ENCODE measurements around the gene PCP2.
"Not testable (repeated sequence)": the region's sequence is repeated elsewhere in the genome, so short reads cannot be mapped to it uniquely, and the experiment has no call there.

PCP2 gene

GRCh38 chr19:7661744-7662538, 28.4 kb upstream of the PCP2 start:
- DNase-seq = no peak

- DNase-seq = no peak
Measured at GRCh38 chr19:7658219-7658686, 24.7 kb upstream of the PCP2 start.

DNA sequence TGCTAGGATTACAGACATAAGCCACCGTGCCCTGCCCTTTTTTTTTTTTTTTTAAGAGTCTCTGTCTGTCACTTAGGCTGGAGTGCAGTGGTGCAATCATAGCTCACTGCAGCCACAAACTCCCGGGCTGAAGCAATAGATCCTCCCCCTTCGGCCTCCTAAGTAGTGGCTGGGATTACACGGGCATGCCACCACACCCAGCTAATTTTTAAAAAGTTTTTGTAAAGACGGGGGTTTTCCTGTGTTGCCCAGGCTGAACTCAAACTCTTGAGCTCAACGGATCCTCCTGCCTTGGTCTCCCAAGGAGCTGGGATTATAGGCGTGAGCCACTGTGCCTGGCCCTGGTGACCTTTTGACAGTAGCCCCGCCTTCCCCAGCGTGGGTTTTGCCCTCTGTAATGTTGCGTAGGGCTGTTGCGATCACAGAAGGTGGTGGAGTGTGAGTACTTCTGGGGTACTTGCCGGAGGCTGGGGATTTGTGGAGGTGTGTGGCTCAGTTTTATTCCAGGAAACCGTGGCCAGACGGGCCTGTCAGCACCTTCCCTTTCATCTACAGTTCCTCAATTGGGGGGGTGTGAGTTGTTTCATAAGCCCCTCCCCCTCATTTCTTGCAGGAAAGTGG, 23.7 kb upstream of the PCP2 start:
- no peak for DNase-seq

- DNase-seq = no peak
Measured at GRCh38 chr19:7655581-7655980, 22.1 kb upstream of the PCP2 start.

DNA sequence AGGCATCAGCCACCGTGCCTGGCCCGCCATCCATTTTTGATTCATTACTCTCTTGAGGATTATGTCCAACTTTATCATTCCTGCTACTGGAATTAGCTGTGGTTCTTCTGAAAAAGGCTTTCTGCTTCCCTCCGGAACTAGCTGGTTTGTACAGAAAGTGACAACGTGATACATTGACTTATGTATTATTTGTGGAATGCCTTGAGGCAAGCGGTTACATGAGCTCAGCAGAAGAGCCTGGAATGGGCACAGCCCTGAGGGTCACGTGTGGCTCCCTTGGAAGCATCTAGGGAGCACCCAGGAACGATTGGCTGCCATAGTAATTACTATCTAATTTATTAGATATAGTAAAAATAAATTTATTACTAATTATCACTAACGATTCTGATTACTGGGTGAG, 20.9 kb upstream of the PCP2 start:
- no peak for DNase-seq

- DNase-seq = peak; percentile 68
Measured at GRCh38 chr19:7652061-7652641, 18.6 kb upstream of the PCP2 start.

- no peak for DNase-seq
Measured at GRCh38 chr19:7650148-7650547, 16.6 kb upstream of the PCP2 start.

DNA sequence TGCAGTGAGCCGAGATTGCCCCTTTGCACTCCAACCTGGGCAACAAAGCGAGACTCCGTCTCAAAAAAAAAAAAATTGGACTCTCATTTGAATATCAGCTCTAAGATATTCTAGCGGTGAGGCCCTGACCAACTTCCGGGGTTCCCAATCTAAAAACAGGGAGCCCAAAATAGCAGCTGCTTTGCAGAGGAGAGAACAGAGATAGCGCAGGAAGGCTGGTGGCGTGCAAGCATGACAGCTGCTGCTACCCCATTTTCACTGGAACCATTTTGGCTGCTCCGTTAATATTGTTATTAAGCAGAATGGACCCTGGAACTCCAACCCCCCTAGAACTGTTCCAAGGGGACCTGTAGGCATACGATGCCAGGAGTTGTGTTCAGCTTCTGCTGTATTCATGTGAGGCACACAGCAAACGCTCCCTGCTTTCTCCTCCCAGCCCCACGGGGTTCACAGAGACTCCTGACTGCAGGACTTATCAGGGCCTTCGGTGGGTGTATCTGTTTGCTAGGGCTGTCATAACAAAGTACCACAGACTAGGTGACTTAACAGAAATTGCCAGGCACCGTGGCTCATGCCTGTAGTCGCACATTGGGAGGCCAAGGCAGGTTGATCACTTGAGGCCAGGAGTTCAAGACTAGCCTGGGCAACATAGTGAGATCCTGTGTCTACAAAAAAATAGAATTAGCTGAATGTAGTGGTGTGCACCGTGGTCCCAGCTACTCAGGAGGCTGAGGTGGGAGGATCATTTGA, 14.9 kb upstream of the PCP2 start:
- no peak for DNase-seq

- DNase-seq = no peak
Measured at GRCh38 chr19:7647156-7647555, 13.6 kb upstream of the PCP2 start.

DNA sequence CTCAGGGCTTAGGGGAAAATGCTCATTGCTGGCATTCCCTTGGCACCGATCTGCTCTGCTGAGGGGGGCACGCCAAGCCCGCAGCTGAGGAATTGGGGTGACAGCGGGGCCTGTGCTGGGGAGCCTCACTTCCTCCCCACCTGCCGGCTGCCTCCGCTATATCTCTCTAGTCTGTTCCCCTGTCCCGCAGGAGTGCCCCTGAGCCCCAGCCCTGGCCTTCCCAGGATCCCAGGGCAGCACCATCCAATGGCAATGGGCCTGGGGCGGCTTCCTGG, 12.8 kb upstream of the PCP2 start:
- DNase-seq = no peak

DNA sequence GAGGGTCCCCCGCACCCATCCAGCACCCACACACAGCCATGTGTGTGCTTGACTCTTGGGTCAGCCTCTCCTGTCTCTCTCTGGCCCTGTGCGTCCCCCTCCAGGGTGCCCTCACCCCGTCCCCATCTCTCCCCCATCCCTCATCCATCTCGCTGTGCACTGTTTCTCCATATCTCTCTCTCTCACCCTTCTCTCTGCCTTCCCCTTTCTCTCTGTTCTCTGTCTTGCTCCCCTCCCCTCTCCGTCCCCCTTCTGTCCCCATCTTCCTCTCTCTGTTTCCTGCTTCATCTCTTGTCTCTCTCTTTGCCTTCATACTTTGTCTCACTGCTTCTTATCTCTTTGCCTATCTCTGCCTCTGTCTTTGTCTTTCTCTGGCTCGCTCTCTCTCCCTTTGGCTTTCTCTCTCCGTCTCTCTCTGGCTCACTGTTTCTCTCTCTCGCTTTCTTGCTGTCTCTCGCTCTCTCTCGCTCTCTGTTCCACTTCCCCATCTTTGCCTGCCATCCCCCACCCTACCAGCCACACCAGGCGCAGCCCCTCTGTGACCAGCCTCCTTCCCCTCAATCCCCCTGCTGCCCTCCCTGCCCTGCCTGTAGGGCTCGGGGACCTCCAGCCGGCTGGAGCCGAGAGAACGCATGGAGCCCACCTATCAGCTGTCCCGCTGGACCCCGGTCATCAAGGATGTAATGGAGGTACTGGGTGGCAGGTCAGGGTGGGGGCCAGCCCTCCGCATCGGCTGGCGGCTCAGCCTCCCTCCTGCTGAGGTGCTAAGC, 12.3 kb upstream of the PCP2 start:
- DNase-seq = no peak

GRCh38 chr19:7645163-7645562, 11.6 kb upstream of the PCP2 start:
- DNase-seq = no peak

DNA sequence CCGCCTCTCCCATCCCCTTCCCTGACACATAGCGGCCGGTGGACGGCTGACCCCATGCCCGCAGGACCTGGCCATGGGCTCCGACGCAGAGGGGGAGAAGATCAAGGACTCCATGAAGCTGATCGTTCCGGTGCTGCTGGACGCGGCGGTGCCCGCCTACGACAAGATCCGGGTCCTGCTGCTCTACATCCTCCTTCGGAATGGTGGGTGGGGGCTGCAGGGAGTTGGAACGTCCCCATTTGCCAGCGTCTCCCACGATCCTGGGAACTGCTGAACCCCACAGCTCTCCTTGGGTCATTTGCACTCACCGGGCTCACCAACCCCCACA, 11.0 kb upstream of the PCP2 start:
- DNase-seq = no peak

DNA sequence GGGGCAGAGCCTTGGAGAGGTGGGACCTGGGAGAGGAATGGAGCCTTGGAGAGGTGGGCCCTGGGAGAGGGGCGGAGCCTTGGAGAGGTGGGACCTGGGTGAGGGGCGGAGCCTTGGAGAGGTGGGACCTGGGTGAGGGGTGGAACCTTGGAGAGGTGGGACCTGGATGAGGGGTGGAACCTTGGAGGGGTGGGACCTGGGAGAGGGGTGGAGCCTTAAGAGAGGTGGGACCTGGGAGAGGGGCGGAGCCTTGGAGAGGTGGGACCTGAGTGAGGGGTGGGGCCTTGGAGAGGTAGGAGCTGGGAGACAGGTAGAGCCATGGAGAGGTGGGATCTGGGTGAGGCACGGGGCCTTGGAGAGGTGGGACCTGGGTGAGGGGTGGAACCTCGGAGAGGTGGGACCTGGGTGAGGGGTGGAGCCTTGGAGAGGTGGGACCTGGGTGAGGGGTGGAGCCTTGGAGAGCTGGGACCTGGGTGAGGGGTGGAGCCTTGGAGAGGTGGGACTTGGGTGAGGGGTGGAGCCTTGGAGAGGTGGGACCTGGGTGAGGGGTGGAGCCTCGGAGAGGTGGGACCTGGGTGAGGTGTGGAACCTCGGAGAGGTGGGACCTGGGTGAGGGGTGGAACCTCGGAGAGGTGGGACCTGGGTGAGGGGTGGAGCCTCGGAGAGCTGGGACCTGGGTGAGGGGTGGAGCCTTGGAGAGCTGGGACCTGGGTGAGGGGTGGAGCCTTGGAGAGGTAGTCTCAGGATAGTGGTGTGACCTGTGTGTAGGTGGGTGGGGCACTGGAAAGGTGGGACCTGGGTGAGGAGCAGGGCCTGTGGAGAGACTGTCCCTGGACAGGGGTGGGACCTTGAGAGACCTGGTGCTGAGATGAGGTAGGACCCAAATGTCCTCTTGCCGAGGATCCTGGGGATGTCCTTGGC, 10.4 kb upstream of the PCP2 start:
- DNase-seq = not testable (repeated sequence)

- DNase-seq = no peak
Measured at GRCh38 chr19:7643031-7643415, 9.5 kb upstream of the PCP2 start.

- DNase-seq = no peak
Measured at GRCh38 chr19:7642295-7643030, 8.9 kb upstream of the PCP2 start.

DNA sequence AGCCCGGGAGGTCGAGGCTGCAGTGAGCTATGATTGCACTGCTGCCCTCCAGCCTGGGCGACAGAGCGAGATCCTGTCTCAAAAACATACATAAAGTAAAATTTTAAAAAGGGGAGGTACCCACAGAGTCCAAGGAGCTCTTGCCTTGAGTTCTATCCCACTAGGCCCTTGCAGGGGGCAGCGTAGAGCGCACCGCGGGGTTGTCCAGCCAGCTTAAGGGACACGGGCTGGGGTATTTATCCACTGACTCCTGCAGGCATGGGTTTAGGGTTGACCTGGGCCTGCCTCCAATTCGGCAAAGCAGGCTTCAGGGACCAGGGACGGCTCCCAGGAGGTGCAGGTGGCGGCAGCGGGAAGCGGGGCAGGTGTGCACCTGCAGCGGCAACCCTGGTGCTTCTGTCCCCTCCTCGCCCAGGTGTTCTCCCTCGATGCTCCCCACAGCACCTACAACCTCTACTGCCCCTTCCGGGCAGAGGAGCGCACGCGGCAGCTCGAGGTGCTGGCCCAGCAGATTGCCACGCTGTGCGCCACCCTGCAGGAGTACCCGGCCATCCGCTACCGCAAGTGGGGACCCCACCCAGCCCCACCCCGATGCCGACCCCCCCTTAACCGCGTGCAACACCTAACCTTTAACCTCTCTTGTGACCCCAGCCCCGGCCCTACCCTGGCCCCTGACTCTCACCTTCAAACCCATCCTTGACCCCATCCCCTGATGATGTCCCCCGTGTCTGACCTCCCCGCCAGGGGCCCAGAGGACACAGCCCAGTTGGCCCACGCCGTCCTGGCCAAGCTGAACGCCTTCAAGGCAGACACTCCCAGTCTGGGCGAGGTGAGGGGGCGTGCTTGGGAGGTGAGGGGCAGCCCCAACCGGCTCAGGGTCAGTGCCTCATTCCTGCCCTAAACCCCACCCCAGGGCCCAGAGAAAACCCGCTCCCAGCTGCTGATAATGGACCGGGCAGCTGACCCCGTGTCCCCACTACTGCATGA, 8.1 kb upstream of the PCP2 start:
- DNase-seq = no peak

DNA sequence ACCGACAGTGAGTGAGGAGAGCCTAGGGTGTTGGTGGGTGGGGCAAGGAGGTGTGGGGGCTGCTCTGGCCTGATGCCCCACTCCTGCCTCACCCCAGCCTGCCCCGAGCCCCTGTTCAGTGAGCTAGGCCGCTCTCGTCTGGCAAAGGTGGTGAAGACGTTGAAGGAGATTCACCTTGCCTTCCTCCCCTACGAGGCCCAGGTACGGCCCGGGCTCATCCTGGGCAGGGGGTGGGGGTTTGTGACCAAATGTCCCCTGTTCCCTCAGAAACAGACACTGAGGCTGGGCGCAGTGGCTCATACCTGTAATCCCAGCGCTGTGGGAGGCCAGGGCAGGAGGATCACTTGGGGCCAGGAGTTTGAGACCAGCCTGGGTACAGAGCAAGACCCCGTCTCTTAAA, 7.3 kb upstream of the PCP2 start:
- no peak for DNase-seq

- no peak for DNase-seq
Measured at GRCh38 chr19:7639863-7640348, 6.4 kb upstream of the PCP2 start.

Data from T1000 (cell line).